Muscle of arm (tissue), 12 donors: ENCODE data around the gene RUNX2. TPM values are rescaled to one million over a fixed set of nuclear protein-coding genes. Genes with fewer than 3 reads are reported as not detected.

Source experiments
- DNase-seq: peaks from one replicate; pipeline ENCODE4 v3.0.0-alpha.2; 2013
- polyA plus RNA-seq, 12 donors: library from polyadenylated mRNA; unstranded; fragments of 120-200 nt; gene quantifications; one replicate each; pipeline ENCODE4 v1.2.1, GENCODE V29; 2013; ENCODE audit not compliant: insufficient read length in 12 of 12

Gene RUNX2
- polyA plus RNA-seq, 12 donors: 0.34 to 5.9 (median 1.3) TPM; not detected in 1

DNA sequence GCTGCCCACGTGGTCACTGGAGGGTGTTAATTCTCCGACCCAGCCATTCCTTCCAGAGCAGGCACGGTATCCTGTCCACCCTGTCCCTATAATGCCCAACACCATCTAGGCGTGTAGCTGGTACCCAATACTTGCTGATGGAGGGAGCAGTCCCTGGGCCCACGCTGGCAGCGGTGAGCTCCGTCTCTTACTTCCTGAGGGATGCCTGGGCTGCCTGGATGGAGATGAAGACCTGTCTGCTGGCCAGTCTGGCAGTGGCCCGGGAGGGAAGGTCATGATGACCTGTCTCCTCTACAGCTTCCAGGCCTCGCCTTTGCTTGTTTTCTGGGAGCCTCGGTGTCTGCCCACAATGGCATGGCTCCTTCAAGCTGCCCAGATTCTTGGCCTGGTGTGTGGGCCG lies 347.5 kb downstream of the RUNX2 start:
- DNase-seq: no peak

DNA sequence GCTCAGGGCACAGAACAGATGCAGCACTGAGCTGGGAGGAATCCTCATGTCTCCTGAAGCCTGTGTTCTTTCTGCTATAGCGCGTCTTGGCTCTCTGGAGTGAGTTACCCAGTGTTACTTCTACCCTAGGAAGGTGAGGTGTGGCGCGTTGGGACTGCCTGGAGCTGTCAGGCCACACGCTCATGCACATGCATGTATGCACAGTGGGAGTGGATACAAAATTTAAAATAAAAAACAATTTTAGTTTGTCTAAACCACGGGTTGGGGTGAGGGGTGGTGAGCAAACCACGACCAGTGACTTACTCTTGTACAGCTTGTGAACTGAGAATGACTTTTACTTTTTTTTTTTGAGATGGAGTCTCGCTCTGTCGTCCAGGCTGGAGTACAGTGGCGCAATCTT lies 348.2 kb downstream of the RUNX2 start:
- no peak for DNase-seq

GRCh38 chr6:45677381-45678284 lies 349.5 kb downstream of the RUNX2 start:
- DNase-seq: peak; percentile 25

DNA sequence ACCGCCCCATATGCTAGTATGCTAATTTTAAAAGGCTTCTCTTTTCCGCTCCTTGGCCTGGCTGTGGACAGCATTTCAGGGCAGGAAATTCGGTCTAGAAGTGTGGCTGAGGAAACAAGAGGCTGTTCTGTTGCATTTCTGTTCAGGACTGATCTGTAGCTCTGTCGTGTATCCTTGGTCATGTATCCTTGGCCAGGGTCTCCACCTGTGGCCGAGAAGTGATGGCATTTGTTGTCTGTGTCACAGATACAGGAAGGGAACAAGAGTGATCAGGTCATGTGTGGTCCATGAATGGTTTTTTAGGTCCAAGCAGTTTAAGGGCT lies 350.1 kb downstream of the RUNX2 start:
- peak; percentile 16 for DNase-seq

DNA sequence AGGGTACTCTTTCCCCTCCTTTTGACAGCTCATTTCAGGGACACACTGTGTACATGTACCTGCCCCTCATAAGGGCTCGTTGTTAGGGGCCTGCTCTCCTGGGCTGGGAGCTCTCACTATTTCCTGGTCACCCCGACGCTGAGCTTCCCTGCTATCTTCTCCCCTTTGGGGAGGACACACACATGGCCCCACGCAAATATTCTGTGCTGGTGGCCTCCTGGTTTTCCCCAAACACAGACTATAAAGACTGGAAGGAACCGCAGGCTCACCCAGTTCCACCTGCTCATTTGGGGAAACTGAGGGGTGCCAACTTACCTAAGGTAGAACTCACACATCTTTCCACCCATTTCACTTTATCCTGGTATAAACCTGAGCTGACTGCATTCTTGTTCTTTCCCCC lies 351.0 kb downstream of the RUNX2 start:
- no peak for DNase-seq

GRCh38 chr6:45679631-45680030 lies 351.5 kb downstream of the RUNX2 start:
- no peak for DNase-seq

DNA sequence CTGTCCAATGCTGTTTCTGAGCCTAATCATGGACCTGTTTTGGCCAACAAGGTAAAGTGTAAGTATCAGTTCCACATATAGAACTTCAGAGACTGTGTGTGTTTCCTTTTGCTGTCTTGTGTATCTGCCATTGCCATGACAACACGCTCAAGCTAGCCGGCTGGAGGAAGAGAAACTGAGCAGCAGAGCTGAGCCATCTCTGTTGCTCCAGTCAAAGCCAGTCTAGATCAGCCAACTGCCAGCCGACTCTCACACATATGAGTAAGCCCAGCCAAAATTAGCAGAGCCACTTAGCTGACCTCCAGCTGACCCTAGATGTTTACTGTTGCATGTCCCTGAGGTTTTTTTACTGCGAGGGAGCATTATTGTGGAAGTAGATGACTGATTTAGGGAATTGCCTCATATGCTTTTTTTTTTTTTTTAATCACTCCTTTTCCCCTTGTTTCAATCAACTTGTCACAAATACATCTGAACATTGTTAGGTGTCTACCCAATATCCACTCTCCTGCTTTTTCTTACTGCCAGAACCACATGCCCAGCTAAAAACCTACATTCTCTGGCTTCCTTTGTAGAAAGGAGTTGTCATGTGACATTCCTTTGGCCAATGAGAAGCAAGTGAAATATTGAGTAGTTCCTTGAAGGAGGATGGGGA lies 353.9 kb downstream of the RUNX2 start:
- no peak for DNase-seq

GRCh38 chr6:45684476-45684875 lies 356.3 kb downstream of the RUNX2 start:
- no peak for DNase-seq

GRCh38 chr6:45685076-45685475 lies 356.9 kb downstream of the RUNX2 start:
- no peak for DNase-seq

GRCh38 chr6:45686841-45687569 lies 358.9 kb downstream of the RUNX2 start:
- no peak for DNase-seq

DNA sequence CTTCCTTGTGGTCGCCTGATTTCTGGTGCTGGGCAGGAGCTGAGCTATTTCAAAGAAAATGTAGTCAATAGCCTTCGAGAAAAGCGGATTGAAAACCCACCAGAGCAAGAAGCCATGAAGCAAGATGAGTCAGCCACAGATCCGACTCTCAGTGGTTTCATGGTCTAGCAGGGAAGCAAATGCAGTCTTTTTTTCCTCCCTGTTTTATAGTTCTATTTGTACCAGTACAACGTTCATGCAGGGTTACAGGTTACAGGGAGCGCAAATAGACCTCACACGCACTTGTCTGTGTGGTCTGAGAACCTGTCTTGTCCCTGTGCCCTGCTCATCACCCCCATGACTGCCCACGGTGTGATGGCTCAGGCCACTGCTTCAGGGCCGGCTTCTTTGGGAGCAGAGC lies 359.4 kb downstream of the RUNX2 start:
- DNase-seq: no peak

DNA sequence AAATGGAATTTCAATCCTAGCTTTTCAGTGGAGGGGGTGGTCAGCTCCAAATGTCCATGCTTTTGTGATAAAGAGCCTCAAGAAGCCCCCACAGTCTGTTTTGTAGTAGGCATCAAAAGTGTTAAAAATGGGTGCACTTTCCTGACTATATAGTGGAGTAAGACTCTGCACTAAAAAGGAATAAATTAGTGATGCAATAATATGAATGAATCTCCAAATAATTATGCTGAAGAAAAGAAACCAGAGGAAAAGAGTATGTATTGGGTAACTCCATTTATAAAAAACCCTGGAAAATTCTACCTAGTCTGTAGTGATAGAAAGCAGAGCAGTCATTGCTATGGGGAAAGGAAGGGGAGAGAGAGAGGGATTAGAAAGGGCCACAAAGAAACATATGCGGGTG lies 360.1 kb downstream of the RUNX2 start:
- DNase-seq: no peak

DNA sequence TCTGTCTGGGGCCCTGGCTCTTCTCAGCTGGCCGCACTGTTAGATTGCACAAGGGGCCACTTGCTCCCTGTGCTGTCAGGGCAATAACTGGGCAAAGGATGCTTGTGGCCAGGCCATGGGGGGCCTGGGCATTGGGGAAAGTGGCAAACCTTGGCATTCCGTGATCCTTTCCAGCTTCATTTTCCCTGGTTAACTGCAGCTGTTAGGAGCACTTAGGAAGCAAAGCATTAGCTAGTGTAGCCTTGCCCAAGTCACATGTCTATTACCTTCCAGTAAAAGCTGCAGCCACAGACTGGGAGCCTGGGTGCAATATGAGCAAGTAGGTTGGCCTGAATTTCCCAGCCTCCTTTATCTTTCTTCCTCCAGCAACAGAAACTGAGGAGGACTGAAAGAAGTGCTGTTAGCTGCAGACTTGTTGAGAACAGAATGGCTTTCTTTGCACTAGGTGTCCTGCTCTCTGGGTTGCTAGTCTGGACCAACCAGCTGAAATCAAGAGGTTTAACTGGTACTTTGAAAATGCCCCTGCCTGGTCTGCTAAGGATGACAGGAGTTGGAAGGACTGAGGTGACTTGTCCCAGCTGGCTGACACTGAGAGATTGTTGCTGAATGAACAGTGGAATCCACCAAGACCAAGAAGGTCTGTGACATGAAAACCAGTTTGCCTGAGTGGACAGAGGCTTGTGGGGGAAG lies 361.9 kb downstream of the RUNX2 start:
- DNase-seq: no peak

- DNase-seq: no peak
Observed at GRCh38 chr6:45690846-45691245, 362.7 kb downstream of the RUNX2 start.

DNA sequence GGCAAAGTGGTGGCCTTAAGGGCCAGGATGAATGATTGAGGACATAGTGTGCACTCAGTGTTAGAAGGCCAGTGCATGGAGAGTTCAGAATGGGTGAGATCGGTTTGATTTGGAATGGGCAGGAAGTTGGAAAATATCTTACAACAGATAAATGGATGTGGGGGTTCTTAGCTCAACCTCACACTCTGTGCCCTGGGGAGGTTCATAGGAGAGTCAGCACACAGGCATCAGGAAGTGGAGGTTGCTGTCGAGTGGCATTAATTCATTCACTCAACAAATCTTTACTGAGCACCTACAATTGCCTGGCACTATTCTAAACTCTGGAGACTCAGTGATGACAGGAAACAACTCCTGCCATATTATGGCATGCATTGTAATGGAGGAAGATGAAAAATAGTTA lies 363.3 kb downstream of the RUNX2 start:
- DNase-seq: no peak

- DNase-seq: no peak
Observed at GRCh38 chr6:45692021-45692420, 363.9 kb downstream of the RUNX2 start.

- no peak for DNase-seq
Observed at GRCh38 chr6:45696738-45697137, 368.6 kb downstream of the RUNX2 start.

GRCh38 chr6:45697605-45698004 lies 369.5 kb downstream of the RUNX2 start:
- DNase-seq: no peak

DNA sequence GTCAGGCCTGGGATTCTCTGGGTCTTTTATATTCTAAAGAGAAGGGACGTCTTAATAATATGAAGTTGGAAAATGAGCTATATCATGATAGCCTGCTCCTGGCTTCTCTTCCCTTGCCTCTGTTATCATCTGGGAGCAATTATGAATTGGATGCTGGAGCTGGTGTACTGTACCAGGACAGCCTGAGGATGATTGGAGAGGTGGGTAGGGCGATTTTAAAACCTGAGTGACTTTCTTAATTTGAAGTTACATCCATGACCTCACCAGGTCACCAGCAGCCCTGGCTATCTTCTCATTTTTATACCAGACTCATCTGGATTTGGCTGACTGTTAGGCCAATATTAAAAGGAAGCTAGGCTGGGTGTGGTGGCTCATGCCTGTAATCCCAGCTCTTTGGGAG lies 369.9 kb downstream of the RUNX2 start:
- DNase-seq: no peak

DNA sequence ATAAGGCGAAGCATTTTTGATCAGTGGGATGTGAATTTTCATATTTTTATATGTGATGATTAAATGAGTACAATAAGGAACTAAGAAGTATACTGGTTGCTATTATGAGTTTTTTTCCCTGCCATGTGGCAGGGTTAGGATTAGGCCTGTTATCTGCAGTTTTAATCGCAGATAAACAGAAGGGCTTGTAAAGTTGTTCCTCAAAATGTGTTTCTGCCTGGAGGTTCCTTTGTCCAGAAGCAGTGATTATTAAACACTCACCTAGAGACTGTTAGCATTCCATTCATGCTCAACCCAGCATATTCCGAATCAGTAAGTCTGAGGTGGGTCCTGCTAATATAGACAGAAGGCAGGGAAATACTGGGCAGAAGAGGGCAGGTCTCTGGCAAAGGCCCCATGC lies 371.5 kb downstream of the RUNX2 start:
- DNase-seq: no peak

GRCh38 chr6:45702849-45703739 lies 375.0 kb downstream of the RUNX2 start:
- no peak for DNase-seq
